ENCODE measurements around the gene SDF4.

GRCh38 chr1:1198423-1199140 lies 33.2 kb downstream of the SDF4 start:
- TF ChIP-seq, protein P1, sequence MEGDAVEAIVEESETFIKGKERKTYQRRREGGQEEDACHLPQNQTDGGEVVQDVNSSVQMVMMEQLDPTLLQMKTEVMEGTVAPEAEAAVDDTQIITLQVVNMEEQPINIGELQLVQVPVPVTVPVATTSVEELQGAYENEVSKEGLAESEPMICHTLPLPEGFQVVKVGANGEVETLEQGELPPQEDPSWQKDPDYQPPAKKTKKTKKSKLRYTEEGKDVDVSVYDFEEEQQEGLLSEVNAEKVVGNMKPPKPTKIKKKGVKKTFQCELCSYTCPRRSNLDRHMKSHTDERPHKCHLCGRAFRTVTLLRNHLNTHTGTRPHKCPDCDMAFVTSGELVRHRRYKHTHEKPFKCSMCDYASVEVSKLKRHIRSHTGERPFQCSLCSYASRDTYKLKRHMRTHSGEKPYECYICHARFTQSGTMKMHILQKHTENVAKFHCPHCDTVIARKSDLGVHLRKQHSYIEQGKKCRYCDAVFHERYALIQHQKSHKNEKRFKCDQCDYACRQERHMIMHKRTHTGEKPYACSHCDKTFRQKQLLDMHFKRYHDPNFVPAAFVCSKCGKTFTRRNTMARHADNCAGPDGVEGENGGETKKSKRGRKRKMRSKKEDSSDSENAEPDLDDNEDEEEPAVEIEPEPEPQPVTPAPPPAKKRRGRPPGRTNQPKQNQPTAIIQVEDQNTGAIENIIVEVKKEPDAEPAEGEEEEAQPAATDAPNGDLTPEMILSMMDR (IDR thresholded peaks at IDR 0.05 in 8 of 11, conservative IDR thresholded peaks at IDR 0.05 in 3 of 11), result no peak
- no peak for TF ChIP-seq POLR2A (IDR thresholded peaks at IDR 0.05)
- TF ChIP-seq POLR2AphosphoS5 (IDR thresholded peaks at IDR 0.05), result no peak
